Rectal smooth muscle tissue (tissue), 1 donor: ENCODE results near the gene ARHGEF19.
A peak's percentile ranks its signal among the peaks of the same experiment; 100 is the strongest.
"Not testable (repeated sequence)": the region's sequence is repeated elsewhere in the genome, so short reads cannot be mapped to it uniquely, and the experiment has no call there.

Source experiments
- H3K27ac ChIP-seq: one replicate; pipeline ENCODE4 v1.7.0; 2013; ENCODE audit warnings: low read depth, low read length, inconsistent platforms
- H3K27me3 ChIP-seq: one replicate; pipeline ENCODE4 v1.7.0; 2013; ENCODE audit warnings: low read length; ENCODE audit not compliant: control insufficient read depth, insufficient read depth
- H3K36me3 ChIP-seq: one replicate; pipeline ENCODE4 v1.7.0; 2013; ENCODE audit warnings: low read length; ENCODE audit not compliant: control insufficient read depth, insufficient read depth
- H3K4me1 ChIP-seq: one replicate; pipeline ENCODE4 v1.7.0; 2013; ENCODE audit warnings: low read length; ENCODE audit not compliant: control insufficient read depth, insufficient read depth
- H3K4me3 ChIP-seq: one replicate; pipeline ENCODE4 v1.7.0; 2013; ENCODE audit warnings: low read length
- H3K9ac ChIP-seq: one replicate; pipeline ENCODE4 v1.7.0; 2013; ENCODE audit warnings: low read length

Gene ARHGEF19

DNA sequence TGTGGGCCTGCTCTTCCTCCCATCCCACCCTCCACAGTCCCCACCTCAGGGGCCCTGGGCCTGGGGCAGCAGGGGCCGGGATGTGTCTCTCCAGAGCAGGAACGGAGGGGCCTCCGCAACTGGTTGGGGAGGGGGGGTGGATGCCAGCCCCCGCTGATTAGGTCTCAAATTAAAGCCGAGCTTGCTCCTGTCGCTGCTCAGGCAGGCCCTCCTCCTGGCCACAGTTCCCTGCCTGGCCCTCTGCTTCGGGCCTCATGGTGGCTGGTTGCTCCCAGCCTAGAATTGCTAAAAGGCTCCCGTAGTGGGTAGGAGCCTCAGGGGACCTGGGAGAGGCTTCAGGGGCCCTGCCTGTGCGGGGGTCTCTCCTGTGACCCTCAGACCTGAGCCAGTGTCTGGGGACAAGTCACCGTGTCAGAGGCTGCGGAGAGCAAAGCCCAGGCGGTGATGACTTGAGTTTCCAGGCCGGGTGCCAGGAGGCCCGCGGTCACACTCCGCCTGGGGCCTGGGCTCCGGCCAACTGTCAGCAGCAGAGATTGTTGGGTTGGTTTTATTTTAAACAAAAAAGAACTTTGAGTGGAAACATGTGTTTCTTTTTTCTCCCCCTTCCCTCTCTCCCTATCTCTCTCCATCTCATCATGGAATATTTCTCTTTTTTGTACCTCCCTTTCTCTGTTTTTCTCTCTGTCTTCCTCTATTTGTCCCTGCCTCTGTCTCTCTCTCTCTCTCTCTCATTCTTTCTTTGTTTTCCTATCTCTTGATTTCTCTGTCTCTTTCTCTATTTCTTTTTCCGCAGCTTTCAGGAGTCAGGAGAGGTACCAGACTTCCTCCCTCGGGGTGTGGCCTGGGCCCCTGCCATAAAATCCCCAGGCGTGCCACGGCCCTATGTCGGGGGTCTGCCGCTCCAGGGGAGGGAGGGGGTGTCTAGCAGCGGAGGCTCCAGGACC lies 36.6 kb downstream of the ARHGEF19 start:
- H3K4me1 ChIP-seq: peaks cover 36% of the 10 kb centered on the region
- H3K27me3 ChIP-seq: no peaks in the 10 kb centered on the region
- no peaks in the 10 kb centered on the region for H3K36me3 ChIP-seq
- no peak overlapping the region for H3K4me3 ChIP-seq
- H3K27ac ChIP-seq: peak overlapping the region; percentile 87
- no peak overlapping the region for H3K9ac ChIP-seq

DNA sequence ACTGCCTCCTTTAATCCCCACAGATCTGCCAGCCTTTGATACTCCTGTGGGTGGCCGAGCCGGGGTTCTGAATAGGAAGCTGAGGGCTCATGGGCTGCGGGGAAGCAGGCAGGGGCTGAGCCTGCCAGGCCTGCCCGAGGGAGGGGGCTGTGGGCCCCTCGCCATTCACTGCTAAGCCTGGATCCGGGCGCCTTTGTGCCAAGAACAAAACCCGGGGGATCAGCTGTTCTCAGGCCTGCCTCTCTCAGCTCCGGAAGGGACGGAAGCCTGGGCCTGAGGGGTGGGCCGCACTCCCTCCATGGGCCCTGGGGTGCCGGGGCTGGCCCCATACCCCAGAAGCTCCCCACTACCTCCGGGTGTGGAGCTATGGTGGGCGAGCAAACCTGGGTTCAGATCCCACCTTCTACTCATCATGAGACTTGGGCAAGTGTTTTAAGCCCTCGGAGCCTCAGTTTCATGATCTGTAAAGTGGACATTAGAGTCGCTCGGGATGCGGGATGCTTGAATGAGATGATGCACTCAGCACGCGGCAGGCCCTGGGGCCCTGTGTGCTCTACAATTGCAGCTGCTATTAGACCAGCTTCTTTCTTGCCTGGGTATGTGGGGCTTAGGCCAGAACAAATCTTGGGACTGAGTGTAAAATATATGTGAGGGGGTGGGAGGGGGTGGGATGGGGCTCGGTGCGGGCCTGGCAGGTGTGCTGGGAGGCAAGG lies 37.4 kb downstream of the ARHGEF19 start:
- Histone ChIP-seq H3K9ac (no peak overlapping the region), H3K27me3 (no peaks in the 10 kb centered on the region), H3K36me3 (no peaks in the 10 kb centered on the region), H3K4me3 (no peak overlapping the region), H3K27ac (peak overlapping the region; percentile 87), H3K4me1 (peaks cover 35% of the 10 kb centered on the region)

DNA sequence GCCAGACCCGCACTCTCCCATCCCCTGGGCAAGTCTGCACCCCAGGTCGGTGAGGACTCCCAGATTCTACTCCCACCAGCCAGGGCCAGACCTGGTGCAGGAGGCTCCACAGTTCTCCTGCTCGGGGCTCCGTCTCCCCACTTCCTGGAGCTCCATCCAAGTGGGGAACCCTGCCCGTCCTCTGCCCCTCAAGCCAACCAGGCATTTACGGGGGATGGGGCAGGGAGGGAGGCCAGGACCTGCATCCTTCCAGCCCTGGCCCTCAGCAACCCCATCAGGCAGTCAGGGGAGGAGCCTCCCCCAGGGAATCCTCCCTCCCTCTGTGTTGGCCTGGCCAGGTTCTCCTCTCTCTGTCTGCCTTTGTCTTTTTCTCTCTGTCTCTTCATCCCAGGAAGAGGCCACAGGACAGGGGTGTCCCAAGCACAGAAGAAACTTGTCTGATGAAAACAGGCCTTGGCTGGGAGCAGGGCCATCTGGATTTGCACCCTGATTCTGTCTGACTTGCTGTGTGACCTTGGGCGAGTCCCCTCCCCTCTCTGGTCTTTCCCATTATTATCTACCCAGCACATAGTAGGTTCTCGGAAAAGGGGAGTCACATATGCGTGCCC lies 38.1 kb downstream of the ARHGEF19 start:
- Histone ChIP-seq H3K9ac (no peak overlapping the region), H3K36me3 (no peaks in the 10 kb centered on the region), H3K27ac (no peak overlapping the region), H3K4me1 (peaks cover 35% of the 10 kb centered on the region), H3K4me3 (no peak overlapping the region), H3K27me3 (no peaks in the 10 kb centered on the region)

DNA sequence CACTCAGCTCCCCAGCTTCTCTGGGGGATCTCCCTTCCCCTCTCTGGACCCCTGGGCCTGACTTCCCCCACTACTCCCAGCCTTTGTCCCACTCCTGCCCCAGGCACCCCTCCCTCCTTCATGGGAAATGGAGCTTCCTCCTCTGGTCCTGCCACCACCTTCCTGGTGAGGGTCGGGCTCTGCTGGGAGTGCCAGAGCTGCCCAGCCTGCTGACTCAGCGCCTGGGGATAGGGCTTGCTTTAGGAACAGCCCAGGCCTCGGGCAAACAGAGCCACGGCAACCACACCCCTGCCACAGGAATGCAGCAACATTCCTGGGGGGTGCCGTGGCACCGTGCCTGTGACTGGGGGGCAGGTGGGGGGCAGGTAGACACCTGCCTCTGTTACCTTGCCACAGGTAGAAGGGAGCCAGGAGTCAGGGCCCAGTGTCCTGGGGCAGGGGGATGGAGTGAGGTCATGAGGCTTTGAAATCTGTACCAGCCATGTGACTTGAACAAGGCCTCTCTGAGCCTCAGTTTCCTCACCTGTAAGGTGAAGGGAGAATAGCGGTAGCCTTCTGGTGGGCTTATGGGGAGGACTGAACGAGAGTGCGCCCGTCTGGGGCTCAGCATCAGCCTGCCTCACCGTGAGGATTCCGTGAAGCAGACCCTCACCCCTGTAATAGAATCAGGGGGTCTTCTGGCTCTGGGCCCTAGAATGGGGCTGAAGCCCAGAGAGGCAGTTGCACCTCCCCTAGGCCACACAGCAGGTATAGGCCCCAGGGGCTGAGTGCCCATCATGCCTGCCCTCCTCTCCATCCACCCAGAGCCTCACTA lies 38.8 kb downstream of the ARHGEF19 start:
- H3K27ac ChIP-seq: no peak overlapping the region
- no peak overlapping the region for H3K4me3 ChIP-seq
- H3K27me3 ChIP-seq: no peaks in the 10 kb centered on the region
- H3K36me3 ChIP-seq: no peaks in the 10 kb centered on the region
- H3K9ac ChIP-seq: no peak overlapping the region
- H3K4me1 ChIP-seq: peaks cover 29% of the 10 kb centered on the region

DNA sequence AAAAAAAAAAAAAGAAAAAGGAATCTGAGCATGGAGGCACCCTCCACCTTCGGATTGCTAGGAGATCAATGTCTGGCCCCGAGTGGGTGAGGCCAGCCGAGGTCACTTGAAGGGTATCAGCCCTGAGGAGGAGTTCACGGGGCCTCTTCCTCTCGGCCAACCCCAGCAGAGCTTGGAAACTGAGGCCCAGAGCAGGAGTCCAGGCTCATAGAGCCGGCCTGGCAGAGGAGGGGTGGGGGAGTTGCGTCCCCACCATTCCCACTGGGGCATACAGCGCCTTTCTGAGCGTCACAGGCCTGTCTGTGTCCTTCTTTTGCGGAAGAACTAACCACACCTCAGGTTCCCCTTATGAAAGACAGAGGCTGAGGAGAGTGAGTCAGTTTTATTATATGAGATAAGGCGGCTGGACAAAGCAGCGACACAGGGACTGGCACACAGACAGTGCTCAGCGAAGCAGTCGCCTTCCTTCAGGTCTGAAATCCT lies 39.4 kb downstream of the ARHGEF19 start:
- Histone ChIP-seq H3K36me3 (no peaks in the 10 kb centered on the region), H3K4me1 (peaks cover 25% of the 10 kb centered on the region), H3K9ac (no peak overlapping the region), H3K4me3 (no peak overlapping the region), H3K27ac (no peak overlapping the region), H3K27me3 (no peaks in the 10 kb centered on the region)

DNA sequence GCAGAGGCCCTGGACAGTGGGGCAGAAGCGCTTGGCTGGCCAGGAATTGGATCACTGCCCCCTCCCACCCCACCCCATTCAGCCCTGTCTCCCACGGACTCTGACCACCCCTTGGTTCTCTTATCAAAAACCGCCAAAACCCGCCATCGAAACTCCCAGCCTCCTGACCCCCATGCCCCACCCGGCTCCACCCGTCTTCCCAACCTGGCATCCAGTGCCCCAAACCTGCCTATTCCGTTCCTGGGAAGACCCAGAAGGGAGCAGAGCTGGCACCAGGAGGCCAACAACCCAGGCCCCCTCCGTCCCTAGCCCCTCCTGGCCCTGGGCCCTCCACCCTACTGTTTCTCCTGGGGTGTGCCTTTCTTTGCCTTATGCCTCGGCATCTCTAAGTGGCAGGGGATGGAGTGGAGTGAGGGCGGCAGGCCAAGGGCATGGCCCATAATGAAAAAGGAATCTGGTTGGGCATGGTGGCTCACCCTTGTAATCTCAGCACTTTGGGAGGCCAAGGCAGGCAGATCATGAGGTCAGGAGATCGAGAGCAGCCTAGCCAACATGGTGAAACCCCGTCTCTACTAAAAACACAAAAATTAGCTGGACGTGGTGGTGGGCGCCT lies 40.1 kb downstream of the ARHGEF19 start:
- Histone ChIP-seq H3K27ac (no peak overlapping the region), H3K36me3 (no peaks in the 10 kb centered on the region), H3K9ac (no peak overlapping the region), H3K4me1 (peaks cover 25% of the 10 kb centered on the region), H3K27me3 (no peaks in the 10 kb centered on the region), H3K4me3 (no peak overlapping the region)

DNA sequence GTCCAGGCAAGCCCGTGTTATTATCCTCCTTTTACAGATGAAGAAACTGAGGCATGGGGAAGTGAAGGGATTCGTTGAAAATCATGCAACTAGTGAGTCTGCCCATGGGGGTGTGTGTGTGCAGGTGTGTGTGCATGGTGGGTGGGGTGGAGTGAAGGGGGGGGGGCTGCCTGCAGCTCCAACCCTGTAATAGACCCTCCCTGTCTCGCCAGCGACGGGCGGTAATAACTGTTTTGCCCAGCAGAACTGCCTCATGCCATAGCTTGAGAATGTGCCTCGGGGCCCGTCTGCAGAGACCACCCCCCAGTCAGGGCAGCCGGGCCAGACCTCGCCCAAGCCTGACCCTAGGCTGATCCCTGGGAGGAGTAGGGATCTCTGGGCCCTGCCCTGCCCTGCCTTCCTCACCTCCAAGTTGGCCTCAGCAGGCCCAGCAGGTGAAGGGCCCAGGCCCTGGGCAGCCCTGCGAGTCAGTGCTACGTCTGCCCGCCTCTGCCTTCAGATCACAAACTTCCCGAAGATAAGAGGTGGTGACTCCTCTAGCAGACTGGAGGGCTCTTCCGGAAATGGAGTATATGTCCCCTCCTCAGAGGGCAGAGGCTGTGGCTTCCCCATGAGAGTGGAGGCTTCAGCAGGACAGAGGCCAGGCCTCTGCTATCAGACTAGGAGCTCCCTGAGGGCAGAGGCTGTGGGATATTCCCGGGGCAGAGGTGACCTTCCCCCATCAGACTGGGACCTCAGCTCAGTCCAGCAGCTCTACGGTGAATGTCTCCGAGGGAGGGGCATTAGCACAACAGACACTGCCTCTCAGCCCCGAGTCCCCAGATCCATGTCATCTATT lies 40.9 kb downstream of the ARHGEF19 start:
- Histone ChIP-seq H3K27ac (no peak overlapping the region), H3K9ac (no peak overlapping the region), H3K27me3 (no peaks in the 10 kb centered on the region), H3K4me1 (peaks cover 18% of the 10 kb centered on the region), H3K36me3 (no peaks in the 10 kb centered on the region), H3K4me3 (no peak overlapping the region)

DNA sequence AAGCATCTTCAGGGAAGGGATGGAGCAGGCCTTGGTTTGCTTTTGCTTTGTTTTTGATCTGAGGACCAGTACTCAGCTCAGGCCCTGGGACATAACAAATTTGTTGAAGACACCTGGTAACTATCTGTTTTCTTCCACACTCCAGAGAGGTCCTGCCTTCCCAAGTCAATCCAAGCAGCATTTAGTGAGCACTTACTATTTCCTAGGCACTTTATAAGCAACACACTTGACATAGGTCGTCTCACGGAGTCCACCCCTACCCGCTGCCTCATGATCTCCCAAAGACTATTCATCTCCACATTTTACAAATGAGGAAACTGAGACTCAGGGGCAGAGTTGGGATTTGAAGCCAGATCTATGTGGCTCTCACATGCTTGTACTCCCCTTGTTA lies 42.2 kb downstream of the ARHGEF19 start:
- Histone ChIP-seq H3K4me1 (peaks cover 8% of the 10 kb centered on the region), H3K27me3 (no peaks in the 10 kb centered on the region)

DNA sequence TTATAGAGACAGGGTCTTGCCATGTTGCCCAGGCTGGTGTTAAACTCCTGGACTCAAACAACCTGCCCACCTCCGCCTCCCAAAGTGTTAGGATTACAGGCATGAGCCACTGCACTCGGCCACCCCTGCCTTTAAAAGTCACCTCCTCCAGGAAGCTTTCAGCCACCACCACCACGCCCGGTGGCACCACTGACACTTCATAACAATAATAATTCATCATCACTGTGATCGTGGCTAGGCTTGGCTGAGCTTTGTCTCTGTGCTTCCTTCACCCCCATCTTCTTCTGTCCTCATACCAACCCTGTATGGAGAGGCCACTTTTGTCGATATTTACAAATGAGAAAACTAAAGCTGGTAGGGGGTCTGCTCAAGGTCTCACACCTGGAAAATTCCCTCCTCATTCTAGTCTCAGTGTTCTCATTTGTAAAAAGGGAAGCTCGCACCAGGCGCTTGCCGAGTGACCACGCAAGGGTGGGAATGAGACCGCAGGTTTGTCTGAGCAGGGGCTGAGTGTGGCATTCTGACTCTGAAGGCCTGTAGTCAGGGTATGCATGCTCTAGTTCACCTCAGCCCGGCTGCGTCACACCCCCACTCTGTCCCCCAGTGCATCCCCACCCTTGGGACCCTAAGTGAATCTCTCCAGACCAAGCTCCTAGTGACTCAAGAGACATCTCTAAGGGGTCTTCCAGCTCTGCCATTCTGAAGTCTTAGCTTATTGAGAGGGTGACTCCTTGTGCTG lies 43.7 kb downstream of the ARHGEF19 start:
- no peak overlapping the region for H3K27ac ChIP-seq
- H3K9ac ChIP-seq: no peak overlapping the region
- H3K4me3 ChIP-seq: no peak overlapping the region
- H3K27me3 ChIP-seq: no peaks in the 10 kb centered on the region
- H3K4me1 ChIP-seq: no peaks in the 10 kb centered on the region
- H3K36me3 ChIP-seq: no peaks in the 10 kb centered on the region

More for the DNA sequence above, 42.2 kb downstream of the ARHGEF19 start:
- no peak overlapping the region for H3K9ac ChIP-seq
- no peak overlapping the region for H3K4me3 ChIP-seq
- H3K27ac ChIP-seq: no peak overlapping the region
- no peaks in the 10 kb centered on the region for H3K36me3 ChIP-seq

DNA sequence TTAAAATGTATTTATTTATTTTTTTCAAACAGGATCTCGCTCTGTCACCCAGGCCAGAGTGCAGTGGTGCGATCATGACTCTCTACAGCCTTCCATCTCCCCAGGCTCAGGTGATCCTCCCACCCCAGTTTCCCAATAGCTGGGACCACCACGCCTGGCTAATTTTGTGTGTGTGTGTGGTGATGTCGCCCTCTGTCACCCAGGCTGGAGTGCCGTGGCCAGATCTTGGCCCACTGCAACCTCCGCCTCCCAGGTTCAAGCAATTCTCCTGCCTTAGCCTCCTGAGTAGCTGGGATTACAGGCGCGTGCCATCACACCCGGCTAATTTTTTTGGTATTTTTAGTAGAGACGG lies 44.3 kb downstream of the ARHGEF19 start:
- not testable (repeated sequence) for H3K27me3 ChIP-seq, H3K27ac ChIP-seq, H3K9ac ChIP-seq, H3K4me1 ChIP-seq, H3K36me3 ChIP-seq
- peak overlapping the region; percentile 32 for H3K4me3 ChIP-seq
